Kidney (tissue), 14 donors: Measurements from ENCODE around the gene ME3. TPM values are rescaled to one million over a fixed set of nuclear protein-coding genes. Genes with fewer than 3 reads are reported as not detected.
A peak's percentile ranks its signal among the peaks of the same experiment; 100 is the strongest.

Experiments
- DNase-seq, 5 donors: peaks; one replicate each; pipeline ENCODE4 v3.0.0-alpha.2; 2013 to 2020
- FAIRE-seq: peaks from 2 replicates; lab custom pipeline; 2012; peaks lifted over from hg19 to GRCh38; lab: Jason Lieb, UNC
- H3K27ac ChIP-seq, 2 donors: one replicate each; pipeline ENCODE4 v1.7.0; 2013; ENCODE audit warnings: low read depth in 2 of 2, low read length in 2 of 2, inconsistent platforms in 1 of 2
- H3K27me3 ChIP-seq: one replicate; pipeline ENCODE4 v1.7.1; 2013; ENCODE audit warnings: low read length, inconsistent platforms; ENCODE audit not compliant: control insufficient read depth, insufficient read depth
- H3K36me3 ChIP-seq, 3 donors: one replicate each; pipeline versions ENCODE4 v1.7.0 to v1.7.1; 2013; ENCODE audit warnings: low read length in 3 of 3, control low read depth in 1 of 3, inconsistent platforms in 1 of 3; ENCODE audit not compliant: insufficient read depth in 3 of 3, control insufficient read depth in 2 of 3
- H3K4me1 ChIP-seq, 3 donors: one replicate each; pipeline versions ENCODE4 v1.7.0 to v1.7.1; 2013; ENCODE audit warnings: low read length in 3 of 3, inconsistent platforms in 1 of 3, low read depth in 1 of 3; ENCODE audit not compliant: control insufficient read depth in 2 of 3, insufficient read depth in 2 of 3
- H3K4me3 ChIP-seq, 3 donors: one replicate each; pipeline versions ENCODE4 v1.7.0 to v1.8.1; 2013; ENCODE audit warnings: low read length in 3 of 3, control low read depth in 1 of 3, inconsistent platforms in 1 of 3
- H3K9ac ChIP-seq, 3 donors: one replicate each; pipeline versions ENCODE4 v1.7.0 to v1.7.1; 2013; ENCODE audit warnings: low read length in 3 of 3, control low read depth in 1 of 3, inconsistent platforms in 1 of 3
- H3K9me3 ChIP-seq, 3 donors: one replicate each; pipeline versions ENCODE4 v1.7.0 to v1.7.1; 2013; ENCODE audit warnings: low read length in 3 of 3, control low read depth in 1 of 3, inconsistent platforms in 1 of 3; ENCODE audit not compliant: control insufficient read depth in 2 of 3, insufficient read depth in 1 of 3
- CTCF ChIP-seq: IDR thresholded peaks from 3 replicates; pipeline ENCODE4 v1.5.1; 2012; ENCODE audit warnings: mild to moderate bottlenecking, moderate library complexity, borderline replicate concordance; ENCODE audit not compliant: insufficient read depth; ENCODE audit errors: extremely low read depth
- intact Hi-C: fragments of 100-400 bp; cut with DNase I; formaldehyde crosslinking; loops from one replicate; pipeline ENCODE4 v1.11.1; 2022
- polyA plus RNA-seq: library from polyadenylated mRNA; stranded (reverse); fragments of 350-450 nt; fragmentation: Illumina TruSeq; extraction: RNeasy Lipid Tissue Mini Kit (QIAGEN cat#74804); gene quantifications from one replicate; pipeline ENCODE4 v1.2.3, GENCODE V29; 2014; ENCODE audit warnings: low read depth, low replicate concordance; ENCODE audit not compliant: insufficient read depth
- total RNA-seq: library from RNA; stranded (reverse); fragmentation: NEBNext Ultra II Directional; extraction: Animal tissue kit (Norgen Biotek cat#: 25700); gene quantifications from one replicate; pipeline ENCODE4 v1.2.1, GENCODE V29; 2021
- donor health status: control.
- donor health status: control.
- donor health status: control.
- donor health status: control.
- donor health status: control.
- donor health status: DM: yes; HTN: yes; CAD: no.
- donor health status: Normal renal cell carcinoma (clear cell type).

Gene ME3
- total and polyA plus RNA-seq, 2 donors from 2014 or later = 13.2 to 32.2 TPM

DNA sequence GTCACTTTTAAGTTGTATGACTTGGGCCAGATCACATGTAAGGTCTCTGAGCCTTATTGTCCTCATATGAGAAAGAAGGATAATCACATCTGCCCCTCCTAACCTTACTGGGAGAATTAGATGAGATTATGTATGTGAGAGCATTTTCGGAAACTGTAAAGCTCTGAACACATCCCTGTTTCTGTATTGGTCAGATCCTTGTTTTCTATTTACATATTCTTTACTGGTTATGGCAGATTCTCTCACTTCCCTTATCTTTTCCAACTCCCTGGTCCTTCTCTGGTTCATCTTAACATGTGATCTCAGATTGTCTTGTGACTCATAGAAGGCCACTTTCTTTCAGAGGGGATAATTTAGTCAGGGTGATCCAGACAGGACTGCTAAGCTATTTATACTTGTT lies 255.9 kb downstream of the ME3 start:
- no peaks in the 10 kb centered on the region for H3K36me3 ChIP-seq

GRCh38 chr11:86415026-86415425 lies 257.4 kb downstream of the ME3 start:
- DNase-seq = peak in 3 of 5 donors; percentile 14 to 76 (median 15)
- TF ChIP-seq CTCF = no peak
- Histone ChIP-seq H3K4me1 (no peaks in the 10 kb centered on the region), H3K9ac (no peak overlapping the region), H3K36me3 (no peaks in the 10 kb centered on the region), H3K27ac (no peak overlapping the region), H3K9me3 (no peaks in the 10 kb centered on the region), H3K4me3 (no peak overlapping the region), H3K27me3 (no peaks in the 10 kb centered on the region)
- no peak for FAIRE-seq
- intact Hi-C loops = no loop called here

More for the DNA sequence above, 255.9 kb downstream of the ME3 start:
- FAIRE-seq = no peak
- H3K9me3 ChIP-seq = no peaks in the 10 kb centered on the region
- H3K9ac ChIP-seq = no peak overlapping the region
- no peaks in the 10 kb centered on the region for H3K4me1 ChIP-seq
- DNase-seq = no peak
- no peaks in the 10 kb centered on the region for H3K27me3 ChIP-seq
- intact Hi-C loops = no loop called here
- H3K27ac ChIP-seq = no peak overlapping the region
- no peak for TF ChIP-seq CTCF
- H3K4me3 ChIP-seq = no peak overlapping the region

DNA sequence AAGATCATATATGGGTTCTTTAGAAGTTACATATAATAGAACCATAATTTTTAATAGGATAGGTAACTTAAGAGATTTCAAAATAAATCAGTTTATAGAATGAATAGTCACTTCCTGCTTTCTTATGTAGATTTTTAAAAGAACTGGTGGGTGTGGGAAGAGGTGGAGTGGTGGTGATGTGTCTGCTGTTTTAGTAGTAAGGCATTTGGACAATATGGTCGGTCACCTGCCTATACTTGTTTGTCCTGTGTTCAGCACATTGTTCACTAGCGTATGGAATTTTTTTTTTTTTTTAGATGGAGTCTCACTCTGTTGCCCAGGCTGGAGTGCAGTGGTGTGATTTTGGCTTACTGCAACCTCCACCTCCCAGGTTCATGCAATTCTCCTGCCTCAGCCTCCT lies 258.4 kb downstream of the ME3 start:
- no peaks in the 10 kb centered on the region for H3K9me3 ChIP-seq
- no peak overlapping the region for H3K27ac ChIP-seq
- no peaks in the 10 kb centered on the region for H3K27me3 ChIP-seq
- H3K4me3 ChIP-seq = no peak overlapping the region
- H3K4me1 ChIP-seq = no peaks in the 10 kb centered on the region
- no peak for TF ChIP-seq CTCF
- FAIRE-seq = no peak
- H3K36me3 ChIP-seq = no peaks in the 10 kb centered on the region
- intact Hi-C loops = no loop called here
- no peak for DNase-seq
- no peak overlapping the region for H3K9ac ChIP-seq

- Histone ChIP-seq H3K9ac (no peak overlapping the region), H3K4me3 (no peak overlapping the region), H3K9me3 (no peaks in the 10 kb centered on the region), H3K27me3 (no peaks in the 10 kb centered on the region), H3K36me3 (no peaks in the 10 kb centered on the region), H3K27ac (no peak overlapping the region), H3K4me1 (no peaks in the 10 kb centered on the region)
- DNase-seq (no peak), FAIRE-seq (no peak)
- no peak for TF ChIP-seq CTCF
- intact Hi-C loops = no loop called here
Observed at GRCh38 chr11:86408845-86409244, 263.6 kb downstream of the ME3 start.
